NCI-H2196 (cell line): ENCODE results near the gene SIX5.
"Not testable (repeated sequence)": the region's sequence is repeated elsewhere in the genome, so short reads cannot be mapped to it uniquely, and the experiment has no call there.

Experiments used
- DNase-seq: peaks from one replicate; lab custom pipeline; 2025; ENCODE audit not compliant: unreplicated experiment; lab: John Stamatoyannopoulos, UW

The SIX5 gene

DNA sequence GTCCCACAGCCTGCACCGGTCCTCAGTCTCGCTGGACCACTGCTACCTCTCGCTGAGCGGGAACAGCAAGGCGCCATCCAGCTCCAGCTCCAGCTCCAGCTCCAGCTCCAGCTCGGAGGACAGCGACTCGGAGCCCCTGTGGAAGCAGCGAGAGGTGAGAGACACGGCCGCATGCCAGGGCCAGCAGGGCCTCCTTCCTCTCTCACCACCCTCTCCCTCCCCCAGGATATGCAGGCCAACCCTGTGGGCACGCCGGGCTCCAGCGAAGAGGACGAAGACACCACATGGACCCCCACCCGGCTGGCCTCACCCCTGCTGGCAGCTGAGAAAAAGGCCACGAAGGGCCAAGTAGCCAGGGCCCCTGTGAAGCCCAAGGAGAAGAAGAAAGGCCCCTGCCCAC, 7.3 kb downstream of the SIX5 start:
- DNase-seq = no peak

DNA sequence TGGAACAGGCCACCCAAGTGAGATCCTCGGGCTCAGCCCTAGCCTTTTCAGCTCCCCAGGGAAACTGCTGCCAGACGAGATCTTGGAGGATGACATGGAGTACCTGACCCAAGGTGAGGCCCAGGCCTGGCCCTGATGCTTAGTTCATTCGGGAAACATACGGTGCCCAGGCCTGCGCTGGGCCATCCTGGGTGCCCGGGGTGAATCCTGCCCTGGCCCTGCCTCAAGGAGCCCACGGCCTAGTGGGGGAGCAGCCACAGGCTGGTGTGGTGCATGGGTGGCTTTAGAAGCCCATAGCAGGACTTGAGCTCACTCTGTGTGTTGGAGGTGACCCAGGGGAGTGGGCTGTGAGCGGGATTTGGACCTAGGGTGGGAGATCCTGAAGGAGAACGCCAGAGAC, 10.1 kb downstream of the SIX5 start:
- DNase-seq = no peak

DNA sequence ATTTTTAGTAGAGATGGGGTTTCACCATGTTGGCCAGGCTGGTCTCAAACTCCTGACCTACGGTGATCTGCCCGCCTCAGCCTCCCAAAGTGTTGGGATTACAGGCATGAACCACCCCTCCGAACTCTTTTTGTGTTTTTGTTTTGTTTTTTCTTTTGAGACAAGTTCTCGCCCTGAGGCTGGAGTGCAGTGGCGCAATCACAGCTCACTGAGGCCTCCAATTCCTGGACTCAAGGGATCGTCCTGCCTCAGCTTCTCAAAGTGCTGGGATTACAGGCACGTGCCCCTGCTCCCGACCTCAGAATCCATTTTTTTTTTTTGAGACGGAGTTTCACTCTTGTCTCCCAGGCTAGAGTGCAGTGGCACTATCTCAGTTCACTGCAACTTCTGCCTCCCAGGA, 11.4 kb downstream of the SIX5 start:
- DNase-seq = no peak

DNA sequence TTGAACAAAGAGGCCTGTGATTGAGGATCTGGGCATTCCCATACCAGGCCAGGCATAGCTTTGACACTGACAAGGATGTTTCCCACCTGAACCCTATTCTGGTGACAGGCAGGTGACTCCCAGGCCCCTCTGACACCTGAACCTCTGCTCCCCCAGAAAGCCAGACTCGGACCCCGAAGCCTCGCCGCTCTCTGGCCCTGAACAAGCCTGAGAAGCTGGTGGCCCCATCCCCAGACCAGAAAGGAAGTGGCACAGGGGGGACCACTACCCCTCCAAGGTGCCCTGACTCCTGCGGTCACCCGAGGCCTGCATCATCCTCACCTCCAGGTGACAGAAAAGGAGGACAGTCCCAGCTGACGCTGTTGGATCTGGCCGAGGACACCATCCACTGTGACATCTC, 14.7 kb downstream of the SIX5 start:
- no peak for DNase-seq

DNA sequence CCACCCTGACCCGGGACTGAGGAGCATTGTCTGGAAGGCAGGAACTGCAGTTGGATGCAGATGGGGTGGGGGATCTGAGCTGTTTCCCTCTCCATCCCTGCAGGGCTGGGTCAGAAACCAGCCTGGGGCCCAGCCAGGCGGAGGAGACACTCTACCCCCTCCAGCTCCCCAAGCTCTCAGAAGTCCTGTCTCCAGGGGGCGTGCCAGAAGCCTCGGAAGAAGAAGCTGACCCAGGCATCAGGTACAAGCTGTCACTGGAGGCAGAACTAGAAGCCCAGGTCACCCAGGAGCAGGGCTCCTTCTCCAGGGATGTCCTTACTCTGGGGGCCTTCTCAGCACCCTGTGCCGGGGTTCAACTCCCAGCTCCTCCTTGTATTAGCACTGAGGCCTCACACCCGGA, 15.5 kb downstream of the SIX5 start:
- no peak for DNase-seq

DNA sequence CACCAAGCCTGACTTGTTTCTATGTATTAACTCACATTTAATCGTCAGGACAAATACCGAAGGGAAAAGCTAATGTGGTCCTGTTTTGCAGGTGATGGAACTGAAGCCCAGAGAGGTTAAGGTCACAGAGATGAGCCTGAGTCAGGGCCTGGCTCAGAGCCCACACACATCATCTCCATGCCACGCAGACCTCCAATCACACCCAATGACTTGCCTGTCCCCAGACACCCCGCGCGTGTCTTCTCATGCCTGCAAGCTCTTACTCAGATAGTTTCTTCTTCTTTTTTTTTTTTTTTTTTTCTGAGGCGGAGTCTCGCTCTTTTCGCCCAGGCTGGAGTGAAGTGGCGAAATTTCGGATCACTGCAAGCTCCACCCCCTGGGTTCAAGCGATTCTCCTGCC, 16.4 kb downstream of the SIX5 start:
- no peak for DNase-seq

DNA sequence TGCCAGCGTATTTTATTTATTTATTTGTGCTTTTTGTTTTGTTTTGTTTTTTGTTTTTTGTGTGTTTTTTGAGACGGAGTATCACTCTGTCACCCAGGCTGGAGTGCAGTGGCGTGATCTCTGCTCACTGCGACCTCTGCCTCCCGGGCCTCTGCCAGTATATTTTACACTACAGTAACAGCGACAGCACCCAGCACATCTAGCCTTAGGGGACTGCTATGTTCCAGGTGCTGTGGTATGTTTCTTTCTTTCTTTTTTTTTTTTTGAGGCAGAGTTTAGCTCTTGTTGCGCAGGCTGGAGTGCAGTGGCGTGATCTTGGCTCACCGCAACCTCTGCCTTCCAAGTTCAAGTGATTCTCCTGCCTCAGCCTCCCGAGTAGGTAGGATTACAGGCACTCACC, 17.6 kb downstream of the SIX5 start:
- DNase-seq = not testable (repeated sequence)

DNA sequence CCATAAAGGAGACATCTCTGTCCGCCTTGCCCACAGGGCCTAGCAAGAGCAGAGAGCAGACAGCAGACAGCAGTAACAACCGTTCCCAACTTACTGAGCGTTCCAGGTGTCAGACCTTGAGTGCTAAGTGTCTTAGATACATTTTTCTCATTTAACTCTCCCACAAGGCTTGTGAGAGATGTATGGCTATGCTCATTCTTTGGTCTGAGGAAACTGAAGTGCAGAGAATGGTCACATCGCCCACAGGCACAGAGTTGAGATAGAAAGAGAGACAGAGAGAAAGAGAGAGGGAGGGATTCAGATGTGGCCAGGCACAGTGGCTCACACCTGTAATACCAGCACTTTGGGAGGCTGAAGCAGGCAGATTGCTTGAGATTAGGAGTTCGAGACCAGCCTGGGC, 21.5 kb downstream of the SIX5 start:
- no peak for DNase-seq

DNA sequence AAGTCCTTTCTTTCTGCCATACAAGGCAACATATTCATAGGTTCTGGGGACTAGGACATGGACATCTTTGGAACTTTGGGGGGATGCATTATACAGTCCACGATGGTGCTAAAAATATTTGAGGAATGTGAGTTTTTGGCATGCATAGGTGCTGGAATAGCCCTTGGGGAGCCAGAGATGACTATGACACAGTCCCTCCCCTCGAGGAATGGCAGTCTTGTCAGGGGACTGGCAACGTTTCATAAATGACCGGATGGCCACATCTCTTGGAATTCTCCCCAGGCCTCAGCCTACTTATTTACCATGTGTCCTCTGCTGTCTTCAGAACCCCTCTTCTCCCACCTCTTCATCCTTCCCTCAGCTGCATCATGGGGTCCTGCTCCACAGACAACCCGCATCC, 22.2 kb downstream of the SIX5 start:
- no peak for DNase-seq

DNA sequence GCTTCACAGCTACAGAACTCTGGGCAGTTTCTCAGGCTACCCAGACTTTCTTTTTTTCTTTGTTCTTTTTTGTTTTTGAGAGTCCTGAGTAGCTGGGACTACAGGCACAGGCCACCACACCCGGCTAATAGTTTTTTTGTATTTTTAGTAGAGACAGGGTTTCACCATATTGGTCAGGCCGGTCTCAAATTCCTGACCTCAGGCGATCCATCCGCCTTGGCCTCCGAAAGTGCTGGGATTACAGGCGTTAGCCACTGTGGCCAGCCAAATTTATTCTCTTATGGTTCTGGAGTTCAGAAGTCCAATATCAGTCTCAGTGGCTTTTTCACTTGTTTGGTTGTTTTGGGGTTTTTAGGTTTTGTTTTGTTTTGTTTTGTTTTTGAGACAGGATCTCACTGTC, 23.4 kb downstream of the SIX5 start:
- DNase-seq = no peak

DNA sequence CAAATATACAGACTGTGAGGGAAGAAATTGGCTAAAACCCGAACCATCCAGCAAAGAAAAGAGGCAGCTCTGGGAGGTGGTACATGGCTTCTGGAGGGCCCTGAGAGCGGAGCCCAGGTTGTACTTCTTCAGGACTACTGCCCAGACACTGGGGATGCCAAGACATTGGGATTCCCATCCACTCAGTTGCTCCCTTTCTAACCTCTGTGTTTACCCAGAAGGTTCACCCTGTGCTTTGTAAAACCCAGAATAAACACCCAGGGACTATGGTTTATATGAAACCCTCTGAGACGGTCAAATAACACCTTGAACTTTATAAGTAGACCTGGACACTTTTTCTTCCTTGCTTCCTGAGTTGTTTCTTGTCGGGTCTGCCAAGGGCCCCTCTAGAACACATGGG, 26.1 kb downstream of the SIX5 start:
- no peak for DNase-seq

DNA sequence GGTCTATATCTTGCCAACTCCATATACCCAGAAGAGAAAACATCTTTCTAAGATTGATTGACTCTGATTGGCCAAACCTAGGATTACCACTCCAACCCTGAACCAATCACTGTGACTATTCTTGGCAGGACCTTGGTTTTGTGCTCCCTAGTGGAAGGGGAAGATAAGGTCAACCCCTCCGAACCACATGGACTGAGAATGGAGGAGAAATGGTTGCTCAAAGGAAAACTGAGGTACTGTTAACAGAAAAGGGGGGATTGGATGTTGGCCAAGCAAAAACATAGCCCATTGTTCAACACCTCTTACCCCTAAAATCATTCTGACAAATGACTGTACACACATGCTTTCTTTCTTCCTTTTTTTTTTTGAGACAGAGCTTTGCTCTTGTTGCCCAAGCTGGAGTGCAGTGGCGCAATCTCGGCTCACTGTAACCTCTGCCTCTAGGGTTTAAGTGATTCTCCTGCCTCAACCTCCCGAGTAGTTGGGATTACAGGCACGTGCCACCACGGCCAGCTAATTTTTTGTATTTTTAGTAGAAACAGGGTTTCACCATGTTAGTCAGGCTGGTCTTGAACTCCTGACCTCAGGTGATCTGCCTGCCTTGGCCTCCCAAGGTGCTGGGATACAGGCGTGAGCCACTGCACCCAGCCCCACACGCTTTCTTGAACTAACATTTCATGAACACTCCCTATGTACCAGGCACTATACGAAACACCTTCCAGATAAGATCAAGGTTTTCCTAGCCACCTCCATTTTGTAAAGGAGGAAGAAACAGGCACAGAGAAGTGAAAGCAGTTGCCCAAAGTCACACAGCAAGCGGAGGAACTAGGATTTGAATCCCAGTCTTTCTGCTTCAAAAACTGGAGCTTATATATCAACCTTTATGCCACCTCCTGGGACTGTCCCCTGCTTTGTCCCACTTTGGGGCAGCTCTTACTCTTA, 29.3 kb downstream of the SIX5 start:
- no peak for DNase-seq

DNA sequence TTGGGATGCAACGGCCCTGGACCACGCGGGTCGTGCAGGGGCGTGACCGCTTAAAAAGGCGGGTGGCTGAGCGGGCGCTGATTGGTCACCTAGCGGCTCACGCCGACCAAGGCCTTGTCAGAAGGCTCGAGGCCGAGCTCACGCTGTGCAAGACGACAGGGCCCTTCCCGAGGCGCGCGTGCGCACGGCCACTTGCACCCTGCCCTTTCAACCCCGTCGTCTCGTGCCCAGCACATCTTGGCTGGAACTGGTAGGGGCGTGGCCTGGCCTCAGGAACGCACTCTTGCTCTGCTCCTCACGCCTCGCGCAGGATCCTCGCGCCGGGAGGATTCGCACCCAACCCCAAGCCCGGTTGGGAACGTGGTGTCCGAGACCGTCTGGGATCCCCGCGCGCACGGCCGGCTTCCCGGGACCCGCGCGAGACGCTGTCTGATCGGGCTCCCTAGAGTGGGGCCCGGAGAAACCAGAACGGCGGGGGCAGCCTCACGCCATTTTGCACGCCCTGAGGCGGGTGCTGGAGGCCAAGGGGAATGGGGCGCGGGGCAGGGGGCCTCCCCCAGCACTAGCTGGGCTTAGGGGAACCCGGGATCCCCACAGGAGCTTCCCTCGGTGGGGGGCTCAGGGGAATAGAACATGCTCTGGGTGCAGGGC, 35.8 kb downstream of the SIX5 start, which contains the start of gene MEIOSIN:
Gene MEIOSIN (plus strand): TSS at position 280 of the 651 bp plus-strand sequence. CDS start 1,938 bp downstream, outside the sequence.
- DNase-seq = no peak

DNA sequence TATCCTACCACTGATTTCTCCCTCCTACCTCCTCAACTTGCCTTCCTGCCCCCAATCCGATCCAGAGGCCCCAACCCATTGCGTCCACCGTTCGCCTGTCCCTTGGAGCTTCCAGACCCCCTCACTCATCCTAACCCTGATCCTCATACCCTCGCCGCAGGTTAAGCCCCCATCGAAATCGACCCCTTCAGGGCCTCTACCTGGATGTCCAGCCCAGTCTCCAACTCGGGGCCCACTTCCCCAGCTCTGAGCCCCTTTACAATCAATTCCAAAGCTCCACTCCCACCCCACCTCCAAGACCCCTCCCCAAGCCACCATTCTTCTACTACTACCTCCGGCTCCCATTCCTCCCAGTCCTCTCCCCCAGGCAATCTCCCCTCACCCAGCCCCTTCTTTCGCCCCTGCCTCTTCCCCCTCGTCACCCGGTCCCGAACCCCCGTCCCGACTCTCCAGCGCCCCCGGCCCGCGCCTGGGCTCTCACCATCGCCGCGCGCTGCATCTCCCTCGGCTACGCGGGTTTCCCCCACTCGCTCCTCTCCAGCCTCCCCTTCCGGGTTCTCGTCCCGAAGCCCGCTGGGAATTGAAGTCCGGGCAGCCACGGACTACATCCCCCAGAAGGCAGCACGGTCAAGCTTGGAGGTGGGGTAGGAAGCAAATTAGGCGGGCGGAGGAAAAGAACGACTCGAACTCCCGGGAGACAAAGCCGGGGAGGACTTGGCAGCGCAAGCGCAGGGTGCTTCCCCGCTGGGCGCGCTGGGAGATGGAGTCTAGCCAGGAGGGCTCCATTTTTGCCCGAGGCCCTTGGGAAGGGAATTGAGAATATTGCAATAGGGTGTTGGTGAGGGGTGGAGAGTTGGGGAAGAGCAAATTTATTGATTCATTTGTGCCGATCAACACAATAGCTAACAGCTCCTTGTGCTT, 38.4 kb downstream of the SIX5 start, which contains the start of gene FBXO46:
Gene FBXO46 (minus strand): TSS at position 529 of the 921 bp plus-strand sequence. CDS start 17,401 bp downstream, outside the sequence.
- DNase-seq = peak; percentile 98

DNA sequence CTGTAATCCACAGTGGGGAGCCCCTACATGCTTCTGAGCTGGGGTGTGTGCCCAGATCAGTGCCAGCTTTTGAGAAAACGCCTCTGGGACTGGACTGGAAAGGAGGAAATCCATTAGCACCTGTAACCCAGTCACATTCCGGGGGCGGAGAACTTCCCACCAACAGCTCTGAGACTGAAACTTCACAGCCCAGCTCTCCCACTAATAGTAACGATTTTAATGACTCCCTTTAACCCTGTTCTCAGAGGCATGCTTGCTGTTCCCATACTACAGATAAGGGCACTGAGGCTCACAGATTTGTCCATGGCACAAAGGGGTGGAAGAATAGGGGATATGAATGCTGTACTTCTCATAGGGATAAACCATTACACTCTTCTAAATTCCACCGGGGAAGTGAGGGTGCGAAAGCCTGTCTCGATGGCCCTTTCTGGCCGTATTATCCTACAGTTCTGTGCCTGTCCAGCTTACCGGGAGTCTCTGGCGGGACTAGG, 39.2 kb downstream of the SIX5 start:
- no peak for DNase-seq

DNA sequence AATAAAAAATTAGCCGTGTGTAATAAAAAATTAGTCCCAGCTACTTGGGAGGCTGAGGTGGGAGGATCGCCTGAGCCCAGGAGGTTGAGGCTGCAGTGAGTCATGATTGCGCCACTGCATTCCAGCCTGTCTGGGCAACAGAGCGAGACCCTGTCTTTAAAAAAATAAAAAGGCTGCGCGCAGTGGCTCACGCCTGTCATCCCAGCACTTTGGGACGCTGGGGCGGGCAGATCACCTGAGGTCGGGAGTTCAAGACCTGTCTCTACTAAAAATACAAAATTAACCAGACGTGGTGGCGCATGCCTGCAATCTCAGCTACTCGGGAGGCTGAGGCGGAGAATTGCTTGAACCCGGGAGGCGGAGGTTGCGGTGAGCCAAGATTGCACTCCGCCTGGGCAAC, 40.4 kb downstream of the SIX5 start:
- DNase-seq = not testable (repeated sequence)

DNA sequence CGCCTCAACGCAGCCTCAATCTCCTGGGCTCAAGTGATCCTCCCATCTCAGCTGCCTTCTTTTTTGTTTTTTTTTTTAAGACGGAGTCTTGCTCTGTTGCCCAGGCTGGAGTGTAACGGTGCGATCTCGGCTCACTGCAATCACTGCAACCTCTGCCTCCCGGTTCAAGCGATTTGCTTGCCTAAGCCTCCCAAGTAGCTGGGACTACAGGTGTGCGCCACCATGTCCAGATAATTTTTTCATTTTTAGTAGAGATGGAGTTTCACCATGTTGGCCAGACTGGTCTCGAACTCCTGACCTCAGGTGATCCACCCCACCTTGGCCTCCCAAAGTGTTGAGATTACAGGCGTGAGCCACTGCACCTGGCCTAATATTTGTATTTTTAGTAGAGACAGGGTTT, 49.0 kb downstream of the SIX5 start:
- not testable (repeated sequence) for DNase-seq

DNA sequence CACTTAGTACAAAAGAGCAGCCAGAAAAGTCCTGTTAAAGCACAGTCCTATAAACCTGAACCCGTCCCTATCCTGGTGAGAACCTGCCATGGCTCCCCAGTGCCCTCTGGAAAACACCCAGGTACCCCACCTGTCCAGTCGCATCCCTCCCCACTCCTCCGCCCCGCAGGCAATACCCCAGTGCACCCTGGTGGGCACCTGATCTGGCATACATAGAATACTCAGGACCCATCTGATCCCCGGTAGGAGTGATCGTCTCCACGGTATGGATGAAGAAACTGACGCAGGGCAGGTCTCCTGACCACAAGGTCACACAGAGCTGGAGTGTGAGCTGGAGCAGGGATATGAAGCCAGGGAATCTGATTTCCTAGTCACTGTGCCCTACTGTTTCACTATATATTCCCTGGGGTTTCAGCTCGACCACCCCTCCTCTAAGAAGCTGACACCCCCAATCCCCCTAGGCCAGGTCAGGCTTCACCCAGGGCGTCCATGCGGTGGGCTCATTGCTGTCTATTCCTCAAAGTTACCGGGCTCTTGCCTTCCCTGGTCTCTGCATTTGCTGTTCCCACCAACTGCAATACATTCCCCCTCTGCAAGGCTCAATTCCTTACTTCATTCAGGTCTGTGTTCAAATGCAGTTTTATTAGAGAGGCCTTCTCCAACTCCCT, 50.9 kb downstream of the SIX5 start:
- DNase-seq = no peak

DNA sequence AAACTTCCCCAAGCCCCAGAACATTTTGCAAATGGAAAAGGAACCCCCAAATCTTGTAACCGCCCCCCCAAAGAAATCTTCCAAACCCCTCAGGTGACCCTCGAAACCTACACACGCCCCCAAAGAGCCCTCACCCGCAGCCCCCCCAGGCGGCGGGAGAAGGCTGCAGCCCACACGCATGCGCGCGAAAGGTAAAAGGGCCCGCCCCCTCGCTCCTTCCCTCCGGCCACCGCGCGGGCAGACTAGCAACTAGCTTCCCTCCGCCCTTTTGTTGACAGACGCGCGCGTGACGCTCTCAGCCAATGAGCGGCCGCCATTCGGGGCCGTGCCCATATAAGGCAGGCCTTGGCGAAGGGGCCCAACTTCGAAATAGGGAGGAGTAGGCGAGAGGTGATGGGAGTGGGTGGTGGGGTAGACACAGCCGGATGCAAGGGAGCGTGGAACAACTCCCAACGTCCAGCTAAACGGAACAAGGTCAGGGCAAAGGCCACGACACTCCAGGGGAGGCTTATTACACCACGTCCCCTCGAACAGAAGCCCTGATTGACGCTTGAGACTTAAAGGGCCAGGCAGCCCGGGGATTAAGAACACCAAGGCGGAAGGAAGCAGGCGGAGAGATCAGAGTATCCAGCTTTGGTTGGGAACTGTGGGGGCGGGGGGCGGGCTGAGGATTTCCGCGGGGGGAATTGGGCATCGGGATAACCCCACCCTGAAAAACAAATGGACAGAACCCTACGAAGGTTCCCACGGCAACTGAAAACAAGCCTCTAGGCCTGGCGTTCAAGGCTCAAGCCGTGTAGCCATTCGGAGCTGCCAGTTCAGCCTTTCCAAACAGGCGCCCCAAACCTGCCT, 51.7 kb downstream of the SIX5 start:
- peak; percentile 99 for DNase-seq
